HG03342 (cell line): ENCODE data around the gene APLP1.
"Not testable (repeated sequence)": the region's sequence is repeated elsewhere in the genome, so short reads cannot be mapped to it uniquely, and the experiment has no call there.

ENCODE experiments used
- ATAC-seq: cut with Tn5 transposase; IDR thresholded peaks from one replicate; pipeline ENCODE4 v1.9.1; 2021; ENCODE audit warnings: mild to moderate bottlenecking, moderate library complexity; ENCODE audit not compliant: unreplicated experiment

The APLP1 gene

GRCh38 chr19:35868172-35868822, at the start of gene APLP1:
TSS of gene APLP1 (plus strand) at chr19:35868574. CDS start at chr19:35868637, 63 bp downstream.
- ATAC-seq, result no peak

GRCh38 chr19:35822579-35822978, 45.8 kb upstream of the APLP1 start:
- no peak for ATAC-seq

GRCh38 chr19:35824150-35824549, 44.2 kb upstream of the APLP1 start:
- ATAC-seq, result no peak

GRCh38 chr19:35828692-35829301, 39.6 kb upstream of the APLP1 start:
- no peak for ATAC-seq

GRCh38 chr19:35830986-35831385, 37.4 kb upstream of the APLP1 start:
- no peak for ATAC-seq

- ATAC-seq, result no peak
Observed at GRCh38 chr19:35832054-35832453, 36.3 kb upstream of the APLP1 start.

GRCh38 chr19:35833972-35834371, 34.4 kb upstream of the APLP1 start:
- ATAC-seq, result no peak

GRCh38 chr19:35836096-35836495, 32.3 kb upstream of the APLP1 start:
- ATAC-seq, result not testable (repeated sequence)

GRCh38 chr19:35841961-35842595, 26.3 kb upstream of the APLP1 start:
- ATAC-seq, result no peak

GRCh38 chr19:35842666-35843272, 25.6 kb upstream of the APLP1 start:
- ATAC-seq, result no peak

- ATAC-seq, result no peak
Observed at GRCh38 chr19:35843676-35844481, 24.5 kb upstream of the APLP1 start.

GRCh38 chr19:35844482-35845214, 23.7 kb upstream of the APLP1 start:
- ATAC-seq, result no peak

- ATAC-seq, result no peak
Observed at GRCh38 chr19:35845215-35846037, 22.9 kb upstream of the APLP1 start.

- ATAC-seq, result no peak
Observed at GRCh38 chr19:35846038-35846668, 22.2 kb upstream of the APLP1 start.

GRCh38 chr19:35847911-35848310, 20.5 kb upstream of the APLP1 start:
- no peak for ATAC-seq

GRCh38 chr19:35848486-35848885, 19.9 kb upstream of the APLP1 start:
- ATAC-seq, result no peak

GRCh38 chr19:35848919-35849505, 19.4 kb upstream of the APLP1 start:
- ATAC-seq, result no peak

- no peak for ATAC-seq
Observed at GRCh38 chr19:35851213-35852028, 17.0 kb upstream of the APLP1 start.
